HL-60/S4 (cell line): ENCODE measurements around the gene ZAR1L.

Source experiments
- in situ Hi-C: fragments of 300-500 bp; cut with MboI; formaldehyde crosslinking; loops from 2 replicates; pipeline ENCODE4 v1.14.3; 2022; ENCODE audit warnings: low sequenced_read_pairs

Gene ZAR1L

GRCh38 chr13:32309312-32310133, 5.6 kb downstream of the ZAR1L start:
- in situ Hi-C loops = loop anchor here (25.0 kb wide), 1 partner anchor 297 kb away; no protein-coding TSS in a partner anchor

- in situ Hi-C loops = loop anchor here (25.0 kb wide), 1 partner anchor 293 kb away; no protein-coding TSS in a partner anchor
These were observed 9.5 kb downstream of the ZAR1L start for GRCh38 chr13:32305646-32306045.

GRCh38 chr13:32302461-32302860, 12.7 kb downstream of the ZAR1L start:
- in situ Hi-C loops = loop anchor here (25.0 kb wide), 1 partner anchor 290 kb away; no protein-coding TSS in a partner anchor

DNA sequence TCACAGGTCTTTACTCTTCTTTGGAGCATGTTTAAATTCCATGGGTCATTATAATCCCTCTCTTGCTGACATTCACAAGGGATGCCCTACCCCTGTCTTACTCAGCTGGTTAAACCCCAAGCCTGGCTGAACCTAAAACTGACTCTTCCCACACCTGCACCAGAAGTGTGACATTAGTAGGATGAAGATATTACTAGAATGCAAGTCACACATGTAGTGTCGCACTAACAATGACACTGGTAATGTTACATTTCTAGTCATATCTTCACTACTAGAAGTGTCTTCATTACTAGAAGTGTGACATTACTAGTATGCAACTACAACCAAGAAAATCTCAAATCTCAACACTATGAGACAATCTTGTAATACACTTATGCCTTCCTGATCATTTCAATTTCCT, 14.2 kb downstream of the ZAR1L start:
- in situ Hi-C loops = loop anchor here (25.0 kb wide), 1 partner anchor 289 kb away; no protein-coding TSS in a partner anchor

GRCh38 chr13:32300406-32300805, 14.8 kb downstream of the ZAR1L start:
- in situ Hi-C loops = loop anchor here (25.0 kb wide), 1 partner anchor 288 kb away; no protein-coding TSS in a partner anchor

DNA sequence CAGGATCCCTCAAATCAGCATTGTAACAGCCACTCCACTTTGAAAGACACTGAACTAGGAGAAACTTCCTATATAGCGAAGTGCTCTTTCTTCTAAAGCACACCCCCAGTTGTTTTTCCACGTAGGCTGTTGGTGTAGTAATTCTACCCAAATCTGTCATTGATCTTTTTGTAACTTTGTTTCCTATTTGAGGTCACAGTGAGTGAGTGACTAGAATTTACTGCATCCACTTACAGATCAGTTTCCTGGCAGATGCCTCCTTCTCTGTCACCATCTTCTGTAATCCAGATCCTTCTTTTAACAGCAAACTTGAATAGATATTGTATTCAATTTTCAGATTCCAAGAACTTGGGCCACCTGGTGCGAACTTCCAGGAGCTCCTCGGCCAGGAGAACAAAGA, 15.3 kb downstream of the ZAR1L start:
- in situ Hi-C loops = loop anchor here (25.0 kb wide), 1 partner anchor 288 kb away; no protein-coding TSS in a partner anchor

DNA sequence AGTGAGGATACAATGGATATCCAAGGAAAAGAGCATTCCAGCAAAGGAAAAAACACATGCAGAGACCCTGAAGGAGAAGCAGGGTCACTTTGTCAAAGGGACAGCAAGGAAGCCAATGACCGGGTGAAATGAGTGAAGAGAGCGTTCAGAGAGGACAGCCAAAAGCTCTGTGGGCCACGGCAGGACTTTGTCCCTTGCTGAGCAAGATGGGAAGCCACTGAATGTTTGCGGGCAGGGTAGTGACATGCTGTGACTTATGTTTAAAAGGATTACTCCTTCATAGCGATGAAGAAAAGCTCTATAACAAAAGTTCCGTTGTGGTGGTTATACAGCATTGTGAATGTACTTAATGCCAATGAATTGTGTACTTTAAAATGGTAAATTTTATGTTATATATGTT, 16.5 kb downstream of the ZAR1L start:
- in situ Hi-C loops = no loop called here

DNA sequence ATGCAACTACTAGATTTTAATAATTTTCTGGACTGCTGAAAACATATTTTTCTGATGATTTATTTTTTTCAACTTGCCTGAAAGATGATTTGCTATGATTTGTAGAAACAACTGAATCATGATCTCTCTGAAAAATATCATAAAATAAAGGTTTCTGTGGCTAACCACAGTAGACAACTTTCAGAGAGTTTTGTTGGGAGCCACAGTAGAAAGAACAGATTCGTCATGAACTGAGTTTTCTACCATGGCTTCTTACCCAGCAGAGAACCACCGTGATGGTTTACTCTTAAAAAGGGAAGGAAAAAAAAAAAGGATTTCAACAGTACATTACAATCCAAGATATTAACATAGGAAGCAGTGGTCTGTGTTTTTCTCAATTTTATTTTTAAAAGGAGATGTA, 18.0 kb downstream of the ZAR1L start:
- in situ Hi-C loops = no loop called here

DNA sequence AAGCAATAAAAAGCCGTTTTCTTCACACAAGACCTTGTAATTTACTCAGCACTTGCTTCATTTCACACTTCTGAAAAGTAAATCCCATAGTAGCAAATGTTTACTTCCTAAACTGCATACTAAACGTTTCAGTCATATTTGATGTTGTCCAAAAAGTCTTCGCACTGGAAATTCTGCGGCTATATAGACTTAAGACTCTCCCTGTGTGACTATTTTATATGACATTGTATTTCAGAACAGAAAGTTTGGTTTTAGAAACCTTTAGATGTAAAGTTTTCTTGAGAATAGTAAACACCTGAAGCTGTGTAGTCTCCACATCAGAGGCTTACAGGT, 29.6 kb downstream of the ZAR1L start:
- in situ Hi-C loops = no loop called here

- in situ Hi-C loops = no loop called here
These were observed 30.1 kb downstream of the ZAR1L start for GRCh38 chr13:32284927-32285632.

DNA sequence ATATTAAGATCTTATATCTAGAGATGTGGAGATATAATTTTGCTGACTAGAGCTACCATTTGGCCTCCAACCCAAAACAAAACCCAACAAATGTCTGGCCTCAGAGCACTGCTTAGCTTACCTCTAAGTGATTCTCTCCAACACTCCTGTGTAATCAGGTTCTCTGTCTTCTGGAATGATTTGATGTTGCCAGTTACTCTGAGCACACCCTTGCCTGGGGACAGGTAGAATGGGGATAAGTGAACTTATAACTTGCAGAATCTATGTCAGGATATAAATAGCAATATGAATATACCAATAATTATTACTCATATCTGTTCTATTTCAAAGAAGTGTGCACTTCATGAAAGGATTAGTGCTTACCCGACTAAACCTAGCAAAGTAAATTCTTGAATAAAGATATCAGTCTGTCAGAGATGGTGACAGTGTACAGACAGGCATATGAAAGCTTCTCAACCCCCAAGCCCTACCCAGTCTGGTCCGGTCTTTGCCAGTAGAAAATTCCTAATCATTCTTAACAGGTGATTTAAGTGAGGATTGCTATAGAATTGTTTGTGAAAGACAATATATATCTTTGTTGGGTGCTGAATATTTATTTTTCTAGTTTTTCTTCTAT, 33.0 kb downstream of the ZAR1L start:
- in situ Hi-C loops = no loop called here

GRCh38 chr13:32281096-32281495, 34.1 kb downstream of the ZAR1L start:
- in situ Hi-C loops = no loop called here

- in situ Hi-C loops = no loop called here
These were observed 36.7 kb downstream of the ZAR1L start for GRCh38 chr13:32278426-32278825.

DNA sequence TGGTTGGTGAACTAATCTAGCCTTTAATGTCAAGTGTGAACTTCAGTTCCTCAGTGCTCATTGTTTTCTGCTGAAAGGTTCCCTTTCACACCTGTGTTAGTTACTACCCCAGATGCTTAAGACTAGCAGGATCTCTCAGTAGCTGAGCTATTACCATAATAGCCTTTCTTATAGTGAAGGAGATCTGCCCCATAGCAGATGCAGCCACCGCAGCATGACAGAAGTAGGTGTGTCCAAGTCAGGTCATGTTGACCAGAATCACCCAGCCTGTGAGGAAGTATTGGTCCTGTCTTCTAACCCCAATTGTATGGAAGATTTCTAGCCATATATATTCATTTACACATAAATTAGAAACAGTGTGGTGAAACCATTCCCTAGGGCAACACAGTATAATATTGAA, 37.3 kb downstream of the ZAR1L start:
- in situ Hi-C loops = no loop called here

DNA sequence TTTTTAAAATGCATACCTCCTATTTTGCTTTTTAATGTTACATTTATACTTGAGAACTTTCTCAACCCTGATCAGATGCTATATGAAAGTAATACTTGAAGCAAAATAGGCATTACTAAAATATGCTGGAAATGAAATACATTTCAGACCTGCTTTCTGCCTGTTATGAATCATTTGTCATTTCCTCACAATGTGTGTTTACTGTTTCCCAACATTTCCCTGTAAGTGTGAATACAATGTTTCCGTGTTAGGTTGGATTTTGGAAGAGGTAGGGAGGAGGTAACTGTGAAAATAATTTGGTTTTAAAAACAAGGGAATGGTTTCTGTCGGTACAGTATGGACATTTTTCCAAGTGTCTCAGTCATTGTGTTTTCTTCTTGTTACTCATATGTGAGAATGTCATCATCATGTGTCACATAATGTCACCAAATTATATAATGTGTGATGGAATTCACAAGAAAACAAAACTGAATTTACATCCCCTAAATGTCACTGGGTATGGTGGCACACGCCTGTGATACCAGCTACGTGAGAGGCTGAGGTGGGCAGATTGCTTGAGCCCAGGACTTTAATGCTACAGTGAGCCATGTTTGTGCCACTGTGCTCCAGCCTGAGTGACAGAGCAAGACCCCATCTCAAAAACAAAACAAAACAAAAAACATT, 43.0 kb downstream of the ZAR1L start:
- in situ Hi-C loops = no loop called here

- in situ Hi-C loops = no loop called here
These were observed 47.2 kb downstream of the ZAR1L start for GRCh38 chr13:32267836-32268439.

GRCh38 chr13:32266130-32266529, 49.0 kb downstream of the ZAR1L start:
- in situ Hi-C loops = no loop called here

DNA sequence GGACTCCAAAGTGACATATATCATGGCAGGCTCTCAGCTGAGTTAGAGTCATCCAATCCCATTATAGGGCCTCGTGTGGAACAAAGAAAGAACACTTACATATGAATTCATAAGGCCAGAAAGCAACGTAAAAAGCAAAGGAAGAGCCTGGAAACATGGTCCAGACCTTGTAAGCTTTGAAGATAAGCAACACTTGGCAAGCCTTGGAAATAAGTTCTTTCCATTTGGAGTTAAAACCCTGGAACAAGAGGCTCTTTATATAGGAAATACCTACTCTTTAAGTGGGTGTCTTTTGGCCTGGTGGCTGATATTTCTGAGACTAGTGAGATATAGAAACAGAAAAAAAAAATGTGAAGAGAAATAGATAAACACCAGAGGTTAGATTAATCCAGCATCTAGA, 49.4 kb downstream of the ZAR1L start:
- in situ Hi-C loops = no loop called here

GRCh38 chr13:32264407-32264806, 50.8 kb downstream of the ZAR1L start:
- in situ Hi-C loops = no loop called here

DNA sequence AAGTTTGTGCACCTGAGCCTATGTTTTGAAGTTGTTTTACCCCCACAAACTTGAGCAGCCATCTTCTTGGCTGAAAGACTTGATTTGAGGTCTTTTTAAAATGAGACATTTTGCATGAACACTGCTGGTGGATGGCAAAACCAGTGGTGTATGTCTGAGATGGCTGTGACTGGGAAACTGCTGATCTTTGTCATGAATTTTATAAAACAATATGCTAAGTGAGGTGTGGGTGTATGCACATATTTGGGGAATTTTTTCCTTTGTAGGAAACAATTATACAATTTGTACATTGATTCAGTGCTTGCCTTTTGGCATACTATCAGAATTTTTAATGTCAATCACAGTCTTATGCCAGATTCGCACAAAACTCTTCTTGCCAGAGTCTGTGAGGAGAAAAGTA, 52.5 kb downstream of the ZAR1L start:
- in situ Hi-C loops = no loop called here

GRCh38 chr13:32262165-32262564, 53.0 kb downstream of the ZAR1L start:
- in situ Hi-C loops = no loop called here
